GM21360 (cell line): ENCODE data around the gene KHDRBS2.

ENCODE experiments used
- ATAC-seq: cut with Tn5 transposase; IDR thresholded peaks from one replicate; pipeline ENCODE4 v1.9.1; 2021; ENCODE audit warnings: mild to moderate bottlenecking, moderate library complexity; ENCODE audit not compliant: unreplicated experiment

KHDRBS2 gene

GRCh38 chr6:62285612-62286469 is at the start of gene KHDRBS2:
TSS of gene KHDRBS2 (minus strand) at chr6:62286225.
- ATAC-seq, result peak; percentile 100

- no peak for ATAC-seq
These were observed 42.6 kb upstream of the KHDRBS2 start for GRCh38 chr6:62328607-62329006.

- ATAC-seq, result no peak
These were observed 38.8 kb upstream of the KHDRBS2 start for GRCh38 chr6:62324834-62325233.

GRCh38 chr6:62323818-62324431 is 37.9 kb upstream of the KHDRBS2 start:
- no peak for ATAC-seq

- ATAC-seq, result peak; percentile 88
These were observed 12.8 kb upstream of the KHDRBS2 start for GRCh38 chr6:62298745-62299392.

GRCh38 chr6:62296541-62296940 is 10.5 kb upstream of the KHDRBS2 start:
- no peak for ATAC-seq

- no peak for ATAC-seq
These were observed 2.9 kb upstream of the KHDRBS2 start for GRCh38 chr6:62288974-62289373.

- no peak for ATAC-seq
These were observed 2.5 kb upstream of the KHDRBS2 start for GRCh38 chr6:62288562-62288961.

GRCh38 chr6:62286470-62286843 is 432 bp upstream of the KHDRBS2 start:
- peak; percentile 7 for ATAC-seq

GRCh38 chr6:62284725-62285124 is 1.3 kb downstream of the KHDRBS2 start:
- no peak for ATAC-seq

GRCh38 chr6:62283796-62284411 is 2.1 kb downstream of the KHDRBS2 start:
- ATAC-seq, result no peak

GRCh38 chr6:62283365-62283764 is 2.7 kb downstream of the KHDRBS2 start:
- ATAC-seq, result no peak

- no peak for ATAC-seq
These were observed 5.9 kb downstream of the KHDRBS2 start for GRCh38 chr6:62280099-62280498.

- no peak for ATAC-seq
These were observed 13.9 kb downstream of the KHDRBS2 start for GRCh38 chr6:62272114-62272513.

- ATAC-seq, result no peak
These were observed 20.0 kb downstream of the KHDRBS2 start for GRCh38 chr6:62265906-62266525.

- ATAC-seq, result no peak
These were observed 23.7 kb downstream of the KHDRBS2 start for GRCh38 chr6:62262283-62262682.

GRCh38 chr6:62246087-62246486 is 39.9 kb downstream of the KHDRBS2 start:
- no peak for ATAC-seq

- no peak for ATAC-seq
These were observed 49.2 kb downstream of the KHDRBS2 start for GRCh38 chr6:62236784-62237183.

- no peak for ATAC-seq
These were observed 56.8 kb downstream of the KHDRBS2 start for GRCh38 chr6:62229231-62229630.

- no peak for ATAC-seq
These were observed 68.2 kb downstream of the KHDRBS2 start for GRCh38 chr6:62217866-62218265.

- ATAC-seq, result no peak
These were observed 83.9 kb downstream of the KHDRBS2 start for GRCh38 chr6:62202078-62202477.
